PC-3 (cell line): Measurements from ENCODE around the gene C4orf46.

Experiments used
- EZH2 ChIP-seq: fragments of 300-600 bp; sonication (generic); IDR thresholded peaks from one replicate; pipeline ENCODE4 v1.6.1; 2017; ENCODE audit warnings: antibody characterized with exemption, mild to moderate bottlenecking, low read length; ENCODE audit not compliant: unreplicated experiment
- TF ChIP-seq, protein P1 (sequence below): fragments of 300-600 bp; sonication (generic); conservative IDR thresholded peaks from 2 replicates; pipeline ENCODE4 v1.5.1; 2017; ENCODE audit warnings: antibody characterized with exemption, low read depth, mild to moderate bottlenecking, low read length

DNA sequence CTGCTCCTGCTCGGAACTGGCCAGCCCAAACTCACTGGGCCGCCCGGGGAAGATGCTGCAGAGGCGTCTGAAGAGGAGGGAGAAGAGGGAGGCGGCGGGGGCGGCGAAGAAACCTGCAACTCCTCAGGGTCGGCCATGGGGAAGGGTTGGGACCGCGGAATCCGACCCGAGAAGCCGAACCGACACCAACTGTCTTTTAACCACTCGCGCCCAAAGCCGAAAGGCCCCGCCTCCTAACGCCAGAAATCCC is at the start of gene C4orf46:
- TF ChIP-seq EZH2: no peak
- TF ChIP-seq, protein P1, sequence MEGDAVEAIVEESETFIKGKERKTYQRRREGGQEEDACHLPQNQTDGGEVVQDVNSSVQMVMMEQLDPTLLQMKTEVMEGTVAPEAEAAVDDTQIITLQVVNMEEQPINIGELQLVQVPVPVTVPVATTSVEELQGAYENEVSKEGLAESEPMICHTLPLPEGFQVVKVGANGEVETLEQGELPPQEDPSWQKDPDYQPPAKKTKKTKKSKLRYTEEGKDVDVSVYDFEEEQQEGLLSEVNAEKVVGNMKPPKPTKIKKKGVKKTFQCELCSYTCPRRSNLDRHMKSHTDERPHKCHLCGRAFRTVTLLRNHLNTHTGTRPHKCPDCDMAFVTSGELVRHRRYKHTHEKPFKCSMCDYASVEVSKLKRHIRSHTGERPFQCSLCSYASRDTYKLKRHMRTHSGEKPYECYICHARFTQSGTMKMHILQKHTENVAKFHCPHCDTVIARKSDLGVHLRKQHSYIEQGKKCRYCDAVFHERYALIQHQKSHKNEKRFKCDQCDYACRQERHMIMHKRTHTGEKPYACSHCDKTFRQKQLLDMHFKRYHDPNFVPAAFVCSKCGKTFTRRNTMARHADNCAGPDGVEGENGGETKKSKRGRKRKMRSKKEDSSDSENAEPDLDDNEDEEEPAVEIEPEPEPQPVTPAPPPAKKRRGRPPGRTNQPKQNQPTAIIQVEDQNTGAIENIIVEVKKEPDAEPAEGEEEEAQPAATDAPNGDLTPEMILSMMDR: no peak
